ENCODE data around the gene DUSP11.

Gene DUSP11

DNA sequence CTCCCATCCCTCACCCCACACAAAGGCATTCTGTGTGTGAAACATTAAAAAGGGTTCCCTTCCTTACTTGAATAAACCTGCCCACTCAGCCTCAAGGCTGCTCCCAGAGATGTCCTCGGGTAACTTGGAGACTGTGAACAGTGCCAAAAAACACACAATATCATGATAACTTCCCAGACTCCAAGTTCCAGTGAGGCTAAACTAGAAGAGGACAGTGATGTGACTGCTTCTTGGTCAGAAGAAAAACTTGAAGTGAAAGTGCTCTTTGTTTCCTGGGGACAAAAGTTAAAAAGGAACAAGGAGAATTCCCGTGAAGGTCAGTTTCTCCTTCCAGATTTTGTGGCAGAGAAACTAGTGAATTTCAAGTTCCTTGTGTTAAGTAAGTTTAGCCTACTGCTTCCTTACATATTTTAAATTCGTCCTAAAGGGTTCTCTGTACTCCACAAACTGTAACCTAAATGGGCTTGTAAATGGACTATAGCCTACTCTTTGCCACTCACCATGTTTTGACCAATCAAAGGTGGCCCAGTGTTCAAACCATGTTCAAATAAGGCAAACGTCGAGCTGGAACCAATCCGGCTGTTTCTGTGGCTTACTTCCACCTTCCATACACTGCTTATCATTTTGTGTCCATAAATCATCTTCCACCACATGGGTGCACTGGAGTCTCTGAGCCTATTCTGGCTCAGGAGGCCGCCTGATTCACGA, 63.2 kb downstream of the DUSP11 start:
- no peak for DNase-seq

DNA sequence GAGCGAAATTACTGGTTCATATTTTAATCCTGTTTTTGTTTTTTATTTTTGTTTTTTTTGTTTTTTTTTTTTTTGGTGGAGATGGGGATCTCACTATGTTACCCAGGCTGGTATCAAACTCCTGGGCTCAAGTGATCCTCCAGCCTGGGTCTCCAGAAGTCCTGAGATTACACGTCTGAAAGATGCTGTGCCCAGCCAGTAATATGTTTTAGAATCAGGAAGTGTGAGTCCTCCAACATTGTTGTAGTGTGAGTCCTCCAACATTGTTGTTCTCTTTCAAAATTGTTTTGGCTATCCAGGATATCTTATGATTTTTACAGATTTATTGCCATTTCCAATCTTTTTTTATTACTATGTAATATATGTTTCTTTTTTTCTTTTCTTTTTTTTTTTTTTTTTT, 65.8 kb downstream of the DUSP11 start:
- DNase-seq: no peak

Data from NCI-H774 (cell line).